Endothelial cell of umbilical vein (primary cell): ENCODE results near the gene DNAJC30. TPM values are rescaled to one million over a fixed set of nuclear protein-coding genes. Genes with fewer than 3 reads are reported as not detected.

Experiments used
- BruUV-seq: library from RNA; stranded (reverse); fragments of 400-500 nt; replicated peaks from 2 replicates; lab custom pipeline; 2021; lab: Mats Ljungman, UMichigan
- CTCF ChIA-PET: fragments of 300-600, 350-600 bp; sonication (Branson Sonifier 250); formaldehyde crosslinking; loops from one replicate; lab custom pipeline; 2021; ENCODE audit warnings: antibody characterized with exemption, inconsistent platforms; lab: Charles Lee
- POLR2A ChIA-PET: fragments of 300-600, 350-600 bp; sonication (Branson Sonifier 250); formaldehyde crosslinking; loops from one replicate; lab custom pipeline; 2021; ENCODE audit warnings: antibody characterized with exemption, inconsistent platforms; lab: Charles Lee
- DNase-seq: peaks from one replicate; pipeline ENCODE4 v3.0.0-alpha.2; 2011; ENCODE audit warnings: low read depth, low spot score
- FAIRE-seq: peaks from 2 replicates; lab custom pipeline; 2011; peaks lifted over from hg19 to GRCh38; lab: Jason Lieb, UNC
- H2AFZ ChIP-seq: 2 replicates; pipeline ENCODE4 v1.6.0; 2012; ENCODE audit warnings: low read depth, low read length, control low read depth, inconsistent platforms
- H3K27ac ChIP-seq: 2 replicates; pipeline ENCODE4 v1.5.1; 2011; ENCODE audit warnings: low read depth, mild to moderate bottlenecking, control low read depth, low read length, moderate library complexity; ENCODE audit not compliant: insufficient read depth
- H3K27me3 ChIP-seq, 2 experiments: 2 replicates each; pipeline versions ENCODE4 v1.6.0 to v1.6.1; 2011; ENCODE audit warnings: low read length in 2 of 2, mixed read lengths in 1 of 2; ENCODE audit not compliant: control insufficient read depth in 2 of 2, insufficient read depth in 2 of 2
- H3K36me3 ChIP-seq, 2 experiments: 2 replicates in 1 of 2; 3 replicates in 1 of 2; pipeline ENCODE4 v1.5.1; 2011; ENCODE audit warnings: low read length in 2 of 2, mild to moderate bottlenecking in 1 of 2, moderate library complexity in 1 of 2; ENCODE audit not compliant: control insufficient read depth in 2 of 2, insufficient read depth in 2 of 2; ENCODE audit errors: extremely low read depth in 1 of 2
- H3K4me1 ChIP-seq: 3 replicates; pipeline ENCODE4 v1.5.1; 2011; ENCODE audit warnings: mild to moderate bottlenecking, low read length; ENCODE audit not compliant: control insufficient read depth, insufficient read depth; ENCODE audit errors: extremely low read depth
- H3K4me2 ChIP-seq: 2 replicates; pipeline ENCODE4 v1.6.1; 2011; ENCODE audit warnings: low read length, control low read depth, mixed read lengths; ENCODE audit not compliant: insufficient read depth
- H3K4me3 ChIP-seq, 3 experiments: fragments of 200-600 bp in 1 of 3; sonication (generic), shearing (Covaris generic) in 1 of 3; replicated peaks in 1 of 3; 2 replicates each; pipeline ENCODE4 v1.5.1; 2011 to 2016; ENCODE audit warnings: control low read depth in 3 of 3, low read length in 3 of 3, mild to moderate bottlenecking in 2 of 3, inconsistent platforms in 1 of 3, low read depth in 1 of 3, moderate library complexity in 1 of 3; ENCODE audit not compliant: insufficient read depth in 1 of 3
- H3K79me2 ChIP-seq: 2 replicates; pipeline ENCODE4 v1.6.0; 2012; ENCODE audit warnings: low read length, inconsistent platforms; ENCODE audit not compliant: control insufficient read depth, insufficient read depth
- H3K9ac ChIP-seq: replicated peaks from 2 replicates; pipeline ENCODE3; 2011; ENCODE audit warnings: low read length, control low read depth; ENCODE audit not compliant: insufficient read depth; ENCODE audit errors: extremely low read depth
- H3K9me1 ChIP-seq: replicated peaks from 3 replicates; pipeline ENCODE4 v1.6.0; 2011; ENCODE audit warnings: mild to moderate bottlenecking, low read length; ENCODE audit not compliant: control insufficient read depth, insufficient read depth; ENCODE audit errors: extremely low read depth
- H3K9me3 ChIP-seq: replicated peaks from 2 replicates; pipeline ENCODE4 v1.5.1; 2012; ENCODE audit warnings: low read length, inconsistent platforms; ENCODE audit not compliant: control insufficient read depth, insufficient read depth
- H4K20me1 ChIP-seq: replicated peaks from 2 replicates; pipeline ENCODE3; 2011; ENCODE audit warnings: mild to moderate bottlenecking, low read length; ENCODE audit not compliant: control insufficient read depth, insufficient read depth; ENCODE audit errors: extremely low read depth
- EZH2 ChIP-seq: IDR thresholded peaks from 2 replicates; pipeline ENCODE4 v1.6.1; 2012; ENCODE audit warnings: borderline replicate concordance, low read depth, mild to moderate bottlenecking, moderate library complexity, low read length, inconsistent platforms; ENCODE audit not compliant: severe bottlenecking
- MYC ChIP-seq: IDR thresholded peaks from one replicate; pipeline ENCODE4 v1.6.1; 2011; ENCODE audit warnings: mild to moderate bottlenecking, low read depth, low read length
- POLR2A ChIP-seq: IDR thresholded peaks from 2 replicates; pipeline ENCODE4 v1.6.1; 2012; ENCODE audit warnings: low read depth, mild to moderate bottlenecking, control low read depth, low read length
- POLR2AphosphoS5 ChIP-seq: IDR thresholded peaks from 2 replicates; pipeline ENCODE4 v1.6.1; 2012; ENCODE audit warnings: low read depth, mild to moderate bottlenecking, control low read depth, low read length, moderate library complexity; ENCODE audit not compliant: insufficient read depth
- dilution Hi-C: fragments of 300-500 bp; cut with MboI; formaldehyde crosslinking; loops from one replicate; pipeline ENCODE4 v1.15.0; 2019; ENCODE audit warnings: low sequenced_read_pairs; ENCODE audit not compliant: extremely low pct_ligation_motif_present
- intact Hi-C: fragments of 100-400 bp; cut with micrococcal nuclease; formaldehyde crosslinking; loops from one replicate; pipeline ENCODE4 v1.10.0; 2022
- microRNA counts: library from miRNA; unstranded; fragments of <30 nt; microRNA quantifications from one replicate; lab custom pipeline; 2016
- microRNA-seq: library from miRNA; unstranded; fragments of <30 nt; microRNA quantifications from one replicate; pipeline ENCODE4 v1.2.0, GENCODE V29; 2021; ENCODE audit warnings: borderline number of aligned reads, borderline replicate concordance
- polyA plus RNA-seq, 4 experiments: library from polyadenylated mRNA; depleted of rRNA in 3 of 4; stranded (reverse) in 3 of 4; unstranded in 1 of 4; fragments of >200 nt; gene quantifications; 2 replicates each; pipeline versions ENCODE4 v1.2.1 to v1.2.3, GENCODE V29; 2011 to 2012; ENCODE audit warnings: missing spikeins in 1 of 4
- small RNA-seq: library from RNA; depleted of rRNA; stranded (forward); fragments of <200 nt; gene quantifications from one replicate; pipeline ENCODE3, GENCODE V24; 2012; ENCODE audit warnings: low replicate concordance, low read depth; ENCODE audit not compliant: insufficient read depth, insufficient read length
- total RNA-seq: library from RNA; stranded (reverse); gene quantifications from 2 replicates; pipeline ENCODE4 v1.2.3, GENCODE V29; 2021
- TF ChIP-seq, protein P1 (sequence below): IDR thresholded peaks from 2 replicates; pipeline ENCODE4 v1.6.1; 2011; ENCODE audit not compliant: insufficient read depth, insufficient read length

Gene DNAJC30
- total and polyA plus RNA-seq, 2 donors (not counting 3 experiments of a cell fraction or from before 2014, with no cell fraction given) = 10.6 to 11.9 TPM

DNA sequence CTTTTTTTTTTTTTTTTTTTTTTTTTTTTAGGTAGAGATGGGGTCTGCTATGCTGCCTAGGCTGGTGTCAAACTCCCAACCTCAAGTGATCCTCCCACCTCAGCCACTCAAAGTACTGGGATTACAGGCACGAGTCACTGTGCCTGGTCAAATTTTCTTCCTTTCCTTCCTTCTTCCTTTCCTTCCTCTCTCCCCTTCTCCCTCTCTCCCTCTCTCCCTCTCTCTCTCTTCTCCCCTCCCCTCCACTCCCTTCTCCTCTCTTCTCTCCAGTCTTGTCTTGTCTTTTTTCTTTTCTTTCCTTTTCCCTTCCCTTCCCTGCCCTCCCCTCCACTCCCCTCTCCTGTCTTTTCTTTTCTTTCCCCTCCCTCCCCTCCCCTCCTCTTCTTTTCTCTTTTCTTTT is 51.7 kb downstream of the DNAJC30 start:
- TF ChIP-seq, protein P1, sequence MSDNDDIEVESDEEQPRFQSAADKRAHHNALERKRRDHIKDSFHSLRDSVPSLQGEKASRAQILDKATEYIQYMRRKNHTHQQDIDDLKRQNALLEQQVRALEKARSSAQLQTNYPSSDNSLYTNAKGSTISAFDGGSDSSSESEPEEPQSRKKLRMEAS = no peak
- no peak for TF ChIP-seq MYC
- no peak for TF ChIP-seq EZH2
- TF ChIP-seq POLR2AphosphoS5 = no peak
- TF ChIP-seq POLR2A = no peak
- POLR2A ChIA-PET = no interaction called here

More for the DNA sequence above, 51.7 kb downstream of the DNAJC30 start:
- Histone ChIP-seq H3K27me3 (peaks cover 12 to 13% of the 10 kb centered on the region in 2 experiments), H3K9me3 (no peaks in the 10 kb centered on the region), H3K4me2 (no peak overlapping the region), H3K79me2 (no peaks in the 10 kb centered on the region), H4K20me1 (no peaks in the 10 kb centered on the region), H3K36me3 (no peaks in the 10 kb centered on the region), H3K4me1 (no peaks in the 10 kb centered on the region), H2AFZ (no peak overlapping the region), H3K9ac (no peak overlapping the region), H3K27ac (no peak overlapping the region), H3K9me1 (no peaks in the 10 kb centered on the region), H3K4me3 (no peak overlapping the region)
- CTCF ChIA-PET = interaction anchor here (1.6 to 3.2 kb wide), 4 partner anchors 25 to 103 kb away, joined by 4 to 50 read pairs (median 14); partner anchors contain the start of gene VPS37D
- intact Hi-C loops (no loop called here), dilution Hi-C loops (no loop called here)
- FAIRE-seq (no peak), DNase-seq (no peak)
- BruUV-seq = no TSS peak

MicroRNA genes within 50 kb of the gene (microRNA counts, 767-probe panel; counts per million panel counts)
- 723 counts per million, percentile 96 among the panel's probes with 10 or more counts for microRNA hsa-miR-4284 (lab: Ali Mortazavi, UCI)

Small RNA genes within 50 kb of the gene (microRNA-seq; reads per million reads assigned to microRNA genes)
- gene MIR4284 = not detected

Small RNA genes within 50 kb of the gene (small RNA-seq; reads per million reads assigned to genes)
- gene MIR4284 (not detected), gene RN7SL265P (not detected)

Other genes starting within 250 kb of the DNAJC30 start
- gene FZD9, start 249.7 kb downstream of the DNAJC30 start, total RNA-seq = 0.75 and 0.90 TPM in 2 replicates
- gene FZD9, start 249.7 kb downstream of the DNAJC30 start, polyA plus RNA-seq = 0.72 and 1.3 TPM in 2 replicates
- gene BAZ1B, start 161.2 kb downstream of the DNAJC30 start, total RNA-seq = 72.6 and 74.7 TPM in 2 replicates
- 12.6 and 16.2 TPM in 2 replicates for gene BAZ1B, start 161.2 kb downstream of the DNAJC30 start, polyA plus RNA-seq
- gene BCL7B, start 125.8 kb downstream of the DNAJC30 start, total RNA-seq = 58.0 and 61.2 TPM in 2 replicates
- gene BCL7B, start 125.8 kb downstream of the DNAJC30 start, polyA plus RNA-seq = 68.3 and 78.1 TPM in 2 replicates
- 34.8 and 38.6 TPM in 2 replicates for gene TBL2, start 104.9 kb downstream of the DNAJC30 start, total RNA-seq
- 48.4 and 49.6 TPM in 2 replicates for gene TBL2, start 104.9 kb downstream of the DNAJC30 start, polyA plus RNA-seq
- gene MLXIPL, start 58.9 kb downstream of the DNAJC30 start, total RNA-seq = not detected in 2 replicates
- not detected in 2 replicates for gene MLXIPL, start 58.9 kb downstream of the DNAJC30 start, polyA plus RNA-seq
- gene VPS37D, start 15.6 kb downstream of the DNAJC30 start, total RNA-seq = 2.0 and 2.4 TPM in 2 replicates
- 2.1 and 2.9 TPM in 2 replicates for gene VPS37D, start 15.6 kb downstream of the DNAJC30 start, polyA plus RNA-seq
- gene BUD23, start 144 bp upstream of the DNAJC30 start, total RNA-seq = 60.1 and 64.6 TPM in 2 replicates
- 49.0 and 62.1 TPM in 2 replicates for gene BUD23, start 144 bp upstream of the DNAJC30 start, polyA plus RNA-seq
- 16.8 and 20.8 TPM in 2 replicates for gene STX1A, start 36.2 kb upstream of the DNAJC30 start, total RNA-seq
- 13.1 and 16.0 TPM in 2 replicates for gene STX1A, start 36.2 kb upstream of the DNAJC30 start, polyA plus RNA-seq
- 13.3 and 19.0 TPM in 2 replicates for gene ABHD11, start 55.3 kb upstream of the DNAJC30 start, total RNA-seq
- gene ABHD11, start 55.3 kb upstream of the DNAJC30 start, polyA plus RNA-seq = 18.4 and 18.9 TPM in 2 replicates
- 0.62 and 0.95 TPM in 2 replicates for gene CLDN3, start 86.8 kb upstream of the DNAJC30 start, total RNA-seq
- 1.9 and 2.4 TPM in 2 replicates for gene CLDN3, start 86.8 kb upstream of the DNAJC30 start, polyA plus RNA-seq
- gene CLDN4, start 147.5 kb upstream of the DNAJC30 start, total RNA-seq = 0.13 and 0.25 TPM in 2 replicates
- gene CLDN4, start 147.5 kb upstream of the DNAJC30 start, polyA plus RNA-seq = 0.14 and 0.15 TPM in 2 replicates
- gene METTL27, start 159.1 kb upstream of the DNAJC30 start, total RNA-seq = 1.2 and 10.8 TPM in 2 replicates
- gene METTL27, start 159.1 kb upstream of the DNAJC30 start, polyA plus RNA-seq = 6.9 and 9.0 TPM in 2 replicates
- not detected in 2 replicates for gene TMEM270, start 177.7 kb upstream of the DNAJC30 start, total RNA-seq
- not detected in 2 replicates for gene TMEM270, start 177.7 kb upstream of the DNAJC30 start, polyA plus RNA-seq